NCI-H2227 (cell line): Measurements from ENCODE around the gene CLASP1.
A peak's percentile ranks its signal among the peaks of the same experiment; 100 is the strongest.
"Not testable (repeated sequence)": the region's sequence is repeated elsewhere in the genome, so short reads cannot be mapped to it uniquely, and the experiment has no call there.

Source experiments
- DNase-seq: peaks from one replicate; lab custom pipeline; 2025; ENCODE audit not compliant: unreplicated experiment; lab: John Stamatoyannopoulos, UW

CLASP1 gene

DNA sequence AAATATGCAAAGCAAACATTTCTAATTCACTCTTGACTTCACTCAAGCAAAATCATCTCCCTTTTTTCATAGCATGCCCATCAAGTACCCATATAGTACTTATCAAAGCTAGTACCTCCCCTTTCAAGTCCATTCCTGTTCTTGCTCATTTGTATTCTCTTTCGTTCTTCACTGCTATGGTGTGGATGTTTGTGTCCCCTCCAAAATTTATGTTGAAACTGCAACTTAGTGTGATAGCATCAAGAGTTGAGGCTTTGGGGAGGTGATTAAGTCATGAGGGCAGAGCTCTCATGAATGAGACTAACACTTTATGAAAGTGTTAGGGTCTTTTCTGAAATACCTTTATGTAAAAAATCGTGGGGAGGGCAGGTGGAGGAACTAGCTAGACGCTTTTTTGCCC, 65.7 kb downstream of the CLASP1 start:
- DNase-seq = no peak

DNA sequence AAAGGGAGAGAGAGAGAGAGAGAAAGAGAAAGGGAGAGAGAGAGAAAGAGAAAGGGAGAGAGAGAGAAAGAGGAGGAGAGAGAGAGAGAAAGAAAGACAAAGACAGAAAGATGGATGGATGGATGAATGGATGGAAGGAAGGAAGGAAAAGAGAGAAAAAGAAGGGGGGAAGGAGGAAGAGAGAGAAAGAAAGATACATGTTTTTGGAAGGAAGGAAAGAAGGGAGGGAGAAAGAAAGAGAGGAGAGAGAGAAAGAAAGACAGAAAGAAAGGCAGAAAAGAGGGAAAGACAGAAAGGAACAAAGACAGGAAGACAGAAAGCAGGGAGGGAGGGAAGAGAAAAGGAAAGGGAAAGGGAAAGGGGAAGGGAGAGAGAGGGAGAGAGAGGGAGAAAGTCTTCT, 67.0 kb downstream of the CLASP1 start:
- DNase-seq = no peak

DNA sequence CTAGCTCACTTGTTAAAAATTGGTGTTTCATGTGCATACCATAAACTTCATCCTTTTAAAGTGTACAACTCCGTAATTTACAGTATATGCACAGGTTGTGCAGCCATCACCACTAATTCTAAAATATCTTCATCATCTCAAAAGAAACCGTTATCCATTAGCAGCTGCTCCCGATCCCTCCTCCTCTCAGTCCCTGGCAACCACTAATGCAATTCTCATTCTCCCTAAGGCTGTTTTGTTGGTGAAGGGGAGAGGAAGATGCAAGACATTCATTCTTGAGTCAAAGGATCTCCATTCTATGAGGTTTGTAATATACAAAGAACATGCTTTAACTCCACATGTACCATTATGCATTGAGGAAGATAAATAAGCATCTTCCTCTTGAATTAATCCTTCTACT, 70.0 kb downstream of the CLASP1 start:
- no peak for DNase-seq

DNA sequence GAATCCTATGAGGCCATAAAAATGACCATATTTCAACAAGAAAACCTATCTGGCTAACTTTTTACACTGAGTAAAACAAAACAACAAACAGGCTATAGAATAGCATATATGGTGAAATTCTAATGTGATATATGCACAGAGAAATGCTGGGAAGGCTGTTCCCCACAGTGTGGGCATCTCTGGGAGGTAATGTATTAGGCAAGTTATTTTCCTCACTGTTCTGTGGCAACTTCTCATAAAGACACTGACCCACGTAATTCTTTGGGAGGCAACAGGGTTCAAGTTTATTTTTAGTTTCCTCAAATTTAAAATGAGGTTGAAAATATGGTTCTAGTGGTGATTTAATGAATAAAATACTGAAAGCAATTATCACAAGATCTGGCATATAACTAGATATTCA, 71.9 kb downstream of the CLASP1 start:
- DNase-seq = no peak

DNA sequence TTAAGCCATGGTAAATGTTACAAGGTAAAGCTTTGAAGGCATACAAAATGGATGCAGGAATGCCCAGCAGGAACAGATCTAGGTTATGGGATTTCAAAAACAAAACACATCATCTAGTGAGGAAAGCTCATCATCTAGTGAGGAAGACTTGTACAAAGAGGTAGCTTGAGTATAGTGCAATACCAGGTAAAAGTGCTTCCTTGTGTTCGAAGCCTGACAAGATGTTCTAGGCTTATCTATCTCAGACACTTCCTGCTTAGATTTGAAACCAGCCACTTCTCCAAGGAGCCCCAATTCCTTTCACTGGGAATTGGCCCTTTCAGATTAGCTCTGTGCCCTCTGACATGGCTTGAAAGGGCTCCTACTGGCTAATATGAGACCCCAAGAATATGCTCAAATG, 73.0 kb downstream of the CLASP1 start:
- no peak for DNase-seq

DNA sequence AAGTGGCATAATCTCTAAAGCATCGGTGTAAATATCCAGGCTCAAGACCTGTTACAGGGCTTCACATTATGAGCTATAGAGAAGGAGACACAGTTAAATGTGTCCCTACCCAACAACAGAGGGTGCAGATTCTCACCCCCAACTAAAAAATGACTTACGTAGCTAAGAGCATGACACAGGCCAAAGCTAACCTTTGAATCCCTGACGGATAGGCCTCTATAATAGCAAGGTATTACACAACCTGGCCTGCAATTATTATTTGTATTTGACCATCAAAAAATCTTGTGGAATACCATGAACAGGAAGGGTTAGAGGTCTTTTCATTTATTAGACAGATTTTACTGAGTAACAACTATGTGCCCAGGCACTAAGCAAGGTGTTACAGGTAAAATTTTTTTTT, 73.5 kb downstream of the CLASP1 start:
- no peak for DNase-seq

DNA sequence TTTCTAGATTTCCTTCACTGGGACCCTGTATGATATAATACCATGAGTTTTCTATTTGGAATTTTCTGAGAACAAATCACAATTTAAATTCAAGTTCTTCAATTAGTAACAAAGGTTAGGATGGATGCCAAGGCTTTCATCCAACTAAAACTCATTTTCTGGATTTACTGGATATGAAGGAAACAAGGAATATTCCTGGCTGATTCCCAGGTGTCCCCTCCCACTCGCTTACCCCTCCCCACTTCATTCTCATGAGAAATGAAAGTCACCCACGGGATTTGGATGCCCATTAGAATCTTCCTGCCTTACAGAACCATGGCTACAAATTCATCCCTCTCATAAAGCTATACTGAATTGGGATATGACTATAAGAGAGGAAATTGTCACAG, 78.6 kb downstream of the CLASP1 start:
- DNase-seq = no peak

DNA sequence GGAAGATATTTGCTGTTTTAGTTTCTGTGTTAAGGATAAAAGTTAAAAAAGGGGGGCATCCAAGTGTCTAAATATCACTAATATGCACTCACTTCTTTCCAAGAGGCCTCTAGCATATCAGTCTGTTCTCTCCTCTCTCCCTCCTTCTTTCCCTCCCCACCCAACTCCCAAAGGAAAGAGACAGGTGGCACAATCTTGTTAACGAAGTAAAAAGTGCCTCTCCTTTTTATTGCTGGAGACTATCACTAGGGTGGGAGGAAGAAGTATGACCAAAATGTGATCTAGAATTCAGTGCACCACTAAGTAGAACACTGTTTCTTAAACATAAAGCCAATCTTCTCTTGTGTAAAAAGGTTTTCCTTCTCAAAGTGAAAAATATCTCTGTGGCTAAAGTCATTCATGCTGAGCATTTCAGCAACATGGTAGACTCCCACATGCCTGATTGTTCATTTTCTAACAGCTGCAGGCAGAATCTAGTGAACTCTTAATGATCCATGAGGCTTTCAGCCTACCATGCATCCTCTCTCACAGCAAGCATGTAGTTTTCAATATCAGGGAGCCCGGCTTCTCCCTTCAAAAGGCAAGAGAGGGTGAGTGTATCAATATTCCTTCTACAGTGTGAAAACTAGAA, 79.1 kb downstream of the CLASP1 start:
- DNase-seq = no peak

DNA sequence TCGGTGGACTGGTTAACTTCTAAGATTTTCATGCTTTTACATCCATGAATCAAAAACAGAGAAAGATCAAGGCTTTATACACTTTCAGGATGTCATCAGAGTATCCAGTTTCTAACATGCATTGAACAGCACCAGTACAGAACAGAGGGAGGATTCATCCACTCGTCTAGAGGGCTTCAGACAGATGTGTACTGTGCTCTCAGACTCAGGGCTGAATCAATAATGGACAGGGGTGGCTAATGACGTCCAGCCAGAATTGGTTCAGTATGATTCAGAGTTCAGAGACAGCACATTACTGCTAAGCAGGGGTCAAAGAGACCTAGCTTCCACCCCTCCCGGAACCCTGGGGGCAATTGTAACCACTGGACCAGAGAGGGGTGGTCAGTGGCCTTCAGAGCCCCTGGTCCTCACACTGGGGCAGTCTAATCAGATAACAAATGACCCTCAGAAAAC, 81.3 kb downstream of the CLASP1 start:
- DNase-seq = no peak

DNA sequence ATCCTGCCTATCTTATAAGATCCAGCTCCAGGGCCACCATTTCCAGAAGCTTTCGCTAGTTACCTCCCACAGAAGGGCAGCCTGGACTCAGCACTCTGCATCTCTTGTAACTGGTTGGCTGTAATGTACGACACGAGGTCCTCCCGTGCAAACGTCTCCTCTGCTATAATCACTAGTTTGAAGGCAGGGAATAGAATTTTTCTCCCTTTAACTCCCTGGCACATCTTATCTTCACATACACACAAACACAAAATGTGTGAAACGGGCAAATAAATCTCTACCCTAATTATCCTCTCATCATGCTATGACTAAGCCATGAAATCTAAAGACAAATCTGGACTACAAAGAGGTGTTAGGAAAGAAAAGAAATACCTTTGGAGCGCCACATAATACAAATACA, 81.8 kb downstream of the CLASP1 start:
- no peak for DNase-seq

DNA sequence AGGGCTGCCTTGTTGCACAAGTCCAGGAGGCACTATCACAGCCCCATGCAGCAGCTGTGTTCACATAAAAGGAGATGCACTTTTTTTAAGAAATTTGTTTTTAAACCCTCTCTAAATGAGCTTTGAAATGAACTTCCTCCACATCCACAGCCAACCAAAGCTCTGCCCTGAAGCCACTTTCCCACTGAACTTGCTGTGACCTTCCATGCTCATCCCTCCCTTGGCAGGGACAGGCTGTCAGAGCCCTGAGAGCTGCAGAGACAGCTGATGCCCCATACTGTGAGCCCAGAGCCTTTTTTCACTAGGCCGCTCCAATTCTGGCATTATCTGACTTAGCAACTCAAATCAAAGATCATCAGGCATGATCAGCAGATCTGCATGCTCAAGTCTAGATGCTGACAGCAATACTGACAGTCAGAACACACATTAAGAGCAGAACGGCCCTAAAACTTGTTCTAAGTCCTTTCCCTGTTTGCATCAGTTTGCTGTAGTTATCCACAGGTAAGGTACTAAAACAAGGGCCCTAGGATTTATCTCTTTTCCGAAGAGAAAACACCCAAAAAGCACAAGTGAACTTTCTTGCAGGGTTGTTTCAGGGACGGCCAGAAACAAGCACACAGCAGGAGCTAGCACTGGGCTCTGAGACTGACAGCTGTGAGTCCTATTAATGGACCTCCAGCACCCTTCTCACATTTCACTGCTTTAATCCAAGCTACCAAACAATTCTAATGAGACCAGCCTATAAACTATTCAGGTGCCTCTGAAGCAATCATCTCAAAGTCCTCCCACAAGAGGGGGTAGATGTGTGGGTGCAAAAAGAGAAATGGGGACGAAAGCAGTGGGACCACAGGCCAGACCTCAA, 83.6 kb downstream of the CLASP1 start:
- no peak for DNase-seq

DNA sequence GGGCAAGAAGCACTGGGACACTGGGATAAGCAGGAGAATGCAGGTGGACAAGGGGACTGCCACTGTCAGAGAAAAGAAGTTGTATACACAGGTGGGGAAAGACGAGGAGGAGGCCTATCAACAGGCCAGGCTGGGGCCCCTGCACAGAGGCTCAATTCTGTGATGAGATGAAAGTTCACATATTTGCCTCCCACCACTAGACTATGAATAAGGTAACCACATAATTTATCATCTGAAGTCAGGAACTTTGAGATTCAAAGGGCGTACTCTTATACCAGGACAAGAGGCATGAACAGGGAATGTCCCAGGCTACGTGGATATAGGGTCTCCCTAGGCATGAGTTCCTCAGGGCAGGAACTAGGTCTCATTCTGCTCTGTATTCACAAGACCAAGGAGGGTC, 84.4 kb downstream of the CLASP1 start:
- DNase-seq = no peak

DNA sequence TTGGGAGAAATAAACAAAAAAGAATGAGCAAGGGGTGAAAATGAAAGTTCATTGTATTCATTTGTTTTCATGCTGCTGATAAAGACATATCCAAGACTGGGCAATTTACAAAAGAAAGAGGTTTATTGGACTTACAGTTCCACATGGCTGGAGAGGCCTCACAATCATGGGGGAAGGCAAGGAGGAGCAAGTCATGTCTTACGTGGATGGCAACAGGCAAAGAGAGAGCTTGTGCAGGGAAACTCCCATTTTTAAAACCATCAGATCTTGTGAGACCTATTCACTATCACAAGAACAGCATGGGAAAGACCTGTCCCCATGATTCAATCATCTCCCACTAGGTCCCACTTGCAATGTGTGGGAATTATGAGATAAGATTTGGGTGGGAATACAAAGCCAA, 85.5 kb downstream of the CLASP1 start:
- not testable (repeated sequence) for DNase-seq

DNA sequence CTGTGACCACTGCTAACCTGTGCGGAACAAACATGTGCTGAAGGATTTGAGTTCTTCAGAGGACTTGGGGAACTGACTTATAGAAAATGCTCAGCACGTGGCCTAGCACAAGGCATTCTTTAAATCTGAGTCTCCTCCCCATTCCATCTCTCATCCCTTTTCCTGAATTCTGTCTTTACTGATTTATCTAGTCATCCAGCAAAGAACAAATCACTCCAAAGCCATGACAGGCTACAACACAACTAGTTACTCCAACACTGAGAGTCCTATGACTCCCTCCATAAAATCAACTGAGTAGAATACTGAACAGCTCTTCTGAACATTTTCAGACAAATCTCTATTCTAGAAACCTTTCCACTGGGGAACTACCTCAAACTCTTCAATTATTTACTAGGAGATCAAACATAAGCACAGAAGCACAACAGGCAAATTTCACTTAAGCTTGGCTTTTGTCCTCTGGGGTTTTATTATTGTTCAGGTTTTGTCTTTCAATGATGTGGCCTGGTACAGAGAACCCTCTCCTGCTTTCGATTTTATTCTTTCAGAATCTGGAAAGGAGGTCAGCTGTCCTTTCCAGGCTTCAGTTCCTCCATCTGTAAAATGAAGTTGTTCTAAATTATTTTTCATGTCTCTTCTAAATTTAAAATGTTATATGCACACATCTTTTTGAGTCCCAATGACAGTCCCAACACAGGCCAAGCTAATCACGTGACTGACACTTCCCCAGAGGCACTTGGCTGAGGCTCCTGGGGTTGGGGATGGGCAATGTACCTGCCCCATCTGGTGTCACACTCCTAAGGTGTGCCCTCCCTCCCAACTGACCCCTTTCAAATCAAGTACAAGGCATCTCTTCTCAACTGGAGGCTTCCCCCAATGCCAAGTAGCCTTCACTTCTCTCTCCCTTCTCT, 86.7 kb downstream of the CLASP1 start:
- DNase-seq = no peak

DNA sequence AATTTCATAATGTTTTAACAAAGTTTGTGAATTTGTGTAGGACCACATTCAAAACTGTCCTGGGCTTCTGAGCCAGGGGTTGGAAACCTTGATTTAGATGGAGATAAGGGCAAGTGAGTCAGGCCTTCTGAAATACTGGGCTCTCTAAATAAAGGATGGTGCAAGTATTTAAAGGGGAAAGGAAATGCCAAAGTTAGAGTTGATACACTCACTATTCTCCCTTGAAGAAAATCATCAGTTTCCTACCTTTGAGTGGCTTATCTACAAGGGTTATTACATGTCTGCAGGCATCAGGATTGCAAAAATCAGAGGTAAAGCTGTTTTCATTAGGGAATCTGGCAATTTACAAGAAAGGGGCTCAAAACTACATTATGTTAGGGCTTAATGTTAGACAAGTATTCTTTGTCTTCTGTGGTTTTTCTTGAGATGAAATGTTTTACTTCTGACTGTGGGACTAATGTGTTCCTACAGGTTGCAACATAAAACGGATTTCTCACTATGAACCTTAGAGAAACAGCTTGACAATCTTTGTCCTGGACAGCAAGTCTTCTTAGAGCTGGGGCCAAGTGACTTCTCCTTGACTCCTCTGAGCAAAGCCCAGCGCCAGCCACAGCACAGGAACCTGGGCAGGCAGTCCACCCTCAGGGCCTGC, 87.5 kb downstream of the CLASP1 start:
- DNase-seq = no peak

DNA sequence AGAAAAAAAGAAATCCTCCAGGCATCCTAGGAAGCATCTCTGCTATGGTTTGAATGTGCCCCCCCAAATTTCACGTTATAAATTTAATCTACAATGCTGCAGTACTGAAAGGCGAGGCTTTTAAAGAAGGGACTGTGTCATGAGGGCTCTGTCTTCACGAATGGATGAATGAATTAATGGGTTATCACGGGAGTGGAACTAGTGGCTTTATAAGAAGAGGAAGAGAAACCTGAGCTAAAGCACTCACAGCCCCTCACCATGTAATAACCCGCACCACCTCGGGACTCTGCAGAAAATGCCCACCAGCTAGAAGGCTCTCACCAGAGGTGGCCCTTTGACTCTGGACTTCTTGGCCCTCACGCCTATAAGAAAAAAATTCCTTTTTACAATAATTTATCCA, 90.9 kb downstream of the CLASP1 start:
- no peak for DNase-seq

DNA sequence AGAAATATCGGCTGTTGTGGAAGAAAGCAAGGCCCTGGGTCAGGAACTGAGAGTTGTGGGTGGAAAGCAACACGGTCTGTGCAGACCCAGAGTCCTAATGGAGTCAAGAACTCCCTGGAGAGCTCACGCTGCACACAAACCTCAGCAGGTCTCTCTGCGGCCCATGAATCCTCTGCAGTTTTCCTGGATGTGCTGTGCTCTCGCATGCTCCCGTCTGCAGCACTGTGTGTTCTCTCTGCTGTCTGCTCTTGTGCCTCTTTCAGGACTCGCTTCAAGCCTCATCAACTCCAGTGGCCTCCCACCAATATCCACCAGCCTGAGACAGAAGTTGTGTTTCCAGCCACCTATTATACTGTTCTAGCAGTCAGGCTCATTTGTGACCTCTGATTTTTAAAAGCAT, 94.3 kb downstream of the CLASP1 start:
- peak; percentile 31 for DNase-seq

DNA sequence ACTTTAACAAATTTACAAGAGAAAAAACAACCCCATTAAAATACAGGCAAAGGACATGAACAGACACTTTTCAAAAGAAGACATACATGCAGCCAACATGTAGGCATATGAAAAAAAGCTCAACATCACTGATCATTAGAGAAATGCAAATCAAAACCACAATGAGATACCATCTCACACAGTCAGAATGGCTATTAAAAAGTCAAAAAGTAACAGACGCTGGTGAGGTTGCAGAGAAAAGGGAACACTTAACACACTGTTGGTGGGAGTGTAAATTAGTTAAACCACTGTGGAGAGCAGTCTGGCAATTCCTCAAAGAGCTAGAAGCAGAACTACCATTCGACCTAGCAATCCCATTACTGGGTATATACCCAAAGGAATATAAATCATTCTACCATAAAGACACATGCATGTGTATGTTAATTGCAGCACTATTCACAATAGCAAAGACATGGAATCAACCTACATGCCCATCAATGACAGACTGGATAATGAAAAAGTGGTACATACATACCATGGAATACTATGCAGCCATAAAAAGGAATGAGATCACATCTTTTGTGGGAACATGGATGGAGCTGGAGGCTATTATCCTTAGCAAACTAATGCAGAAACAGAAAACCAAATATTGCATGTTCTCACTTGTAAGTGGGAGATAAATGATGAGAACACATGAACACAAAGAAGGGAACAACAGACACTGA, 96.6 kb downstream of the CLASP1 start:
- DNase-seq = not testable (repeated sequence)

DNA sequence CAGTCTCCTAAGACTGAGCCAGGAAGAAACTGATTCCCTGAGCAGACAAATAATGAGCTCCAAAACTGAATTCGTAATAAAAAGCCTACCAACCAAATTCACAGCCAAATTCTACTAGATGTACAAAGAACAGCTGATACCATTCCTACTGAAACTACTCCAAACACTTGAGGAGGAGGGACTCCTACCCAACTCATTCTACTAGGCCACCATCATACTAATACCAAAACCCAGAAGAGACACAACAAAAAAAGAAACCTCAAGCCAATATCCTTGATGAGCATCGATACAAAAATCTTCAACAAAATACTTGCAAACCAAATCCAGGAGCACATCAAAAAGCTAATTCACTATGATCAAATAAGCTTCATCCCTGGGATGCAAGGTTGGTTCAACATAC, 98.6 kb downstream of the CLASP1 start:
- no peak for DNase-seq

DNA sequence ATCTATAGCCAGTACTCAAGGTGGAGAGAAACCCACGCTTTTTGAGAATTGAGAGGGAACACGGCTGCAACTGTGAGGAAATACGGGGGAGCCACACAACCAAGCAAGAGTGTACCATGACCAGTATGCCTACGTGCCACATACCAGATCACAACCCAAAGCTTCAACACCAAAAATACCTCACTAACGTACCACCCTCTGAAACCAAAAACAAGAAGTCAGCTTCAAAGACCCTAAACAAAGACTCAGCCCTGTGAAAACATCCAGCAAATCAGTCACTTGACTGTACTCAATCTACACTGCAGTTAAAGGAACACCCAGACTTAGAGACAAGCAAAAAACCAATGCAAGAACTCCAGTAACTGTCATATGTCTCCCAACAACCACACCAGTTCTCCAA, 101.6 kb downstream of the CLASP1 start:
- no peak for DNase-seq

DNA sequence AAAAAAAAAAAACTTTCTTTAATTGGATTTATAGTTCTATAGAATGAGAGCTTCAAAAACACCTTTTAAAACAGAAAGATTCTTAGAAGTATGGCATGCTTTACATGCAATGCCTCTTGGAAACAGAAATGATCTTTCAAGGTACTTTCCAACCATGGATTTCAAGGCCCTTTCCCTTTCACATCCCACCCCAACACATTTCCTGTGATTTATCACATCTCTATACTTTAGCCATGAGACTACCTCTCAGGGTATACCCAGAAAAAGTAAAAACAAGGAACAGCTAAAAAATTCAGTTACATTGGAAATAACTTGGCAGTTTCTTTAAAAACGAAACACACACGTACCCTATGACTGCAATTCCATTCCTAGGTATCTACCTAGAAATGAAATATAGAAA, 103.3 kb downstream of the CLASP1 start:
- DNase-seq = no peak
